Measurements from ENCODE around the gene MLLT10. TPM values are rescaled to one million over a fixed set of nuclear protein-coding genes. Genes with fewer than 3 reads are reported as not detected.

Gene MLLT10
- total RNA-seq, 4 donors from 2014 or later = 40.1 to 57.8 (median 47.5) TPM

DNA sequence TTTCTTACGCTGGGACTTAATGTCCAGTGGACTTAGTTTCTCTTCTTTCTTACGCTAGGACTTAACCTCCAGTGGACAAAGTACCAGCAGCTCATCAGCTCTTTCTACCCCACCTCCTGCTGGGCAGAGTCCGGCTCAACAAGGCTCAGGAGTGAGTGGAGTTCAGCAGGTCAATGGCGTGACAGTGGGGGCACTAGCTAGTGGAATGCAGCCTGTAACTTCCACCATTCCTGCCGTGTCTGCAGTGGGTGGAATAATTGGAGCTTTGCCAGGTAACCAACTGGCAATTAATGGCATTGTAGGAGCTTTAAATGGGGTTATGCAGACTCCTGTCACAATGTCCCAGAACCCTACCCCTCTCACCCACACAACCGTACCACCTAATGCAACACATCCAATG lies 199.7 kb downstream of the MLLT10 start:
- no peak for TF ChIP-seq CTCF (IDR thresholded peaks at IDR 0.05; ENCODE audit: low read depth)

GRCh38 chr10:21737106-21737505 lies 203.1 kb downstream of the MLLT10 start:
- TF ChIP-seq CTCF (IDR thresholded peaks at IDR 0.05; ENCODE audit: low read depth) = no peak

DNA sequence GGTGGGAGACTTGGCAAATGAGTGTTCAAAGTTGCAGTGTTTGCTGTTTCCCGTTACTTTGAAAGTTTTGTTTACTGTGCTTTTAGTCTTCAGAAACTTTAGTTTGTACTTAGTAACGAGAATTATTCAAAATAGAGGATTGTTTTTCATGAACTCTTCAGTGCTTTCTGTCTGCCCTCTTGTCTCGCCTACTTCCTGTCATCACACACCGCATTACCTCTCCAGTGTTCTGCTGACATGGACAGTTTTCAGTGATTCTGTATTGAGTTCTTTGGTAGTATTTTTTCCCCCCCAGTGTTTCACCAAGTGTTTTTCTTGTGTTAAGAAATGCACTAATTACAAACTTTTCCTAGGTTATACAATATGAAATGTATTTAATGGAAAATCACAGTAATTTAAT lies 207.0 kb downstream of the MLLT10 start:
- TF ChIP-seq CTCF (IDR thresholded peaks at IDR 0.05; ENCODE audit: low read depth) = no peak

GRCh38 chr10:21742740-21743412 lies 208.8 kb downstream of the MLLT10 start:
- no peak for TF ChIP-seq CTCF (IDR thresholded peaks at IDR 0.05; ENCODE audit: low read depth)

- no peak for TF ChIP-seq CTCF (IDR thresholded peaks at IDR 0.05; ENCODE audit: low read depth)
These were observed 210.2 kb downstream of the MLLT10 start for GRCh38 chr10:21744223-21744622.

DNA sequence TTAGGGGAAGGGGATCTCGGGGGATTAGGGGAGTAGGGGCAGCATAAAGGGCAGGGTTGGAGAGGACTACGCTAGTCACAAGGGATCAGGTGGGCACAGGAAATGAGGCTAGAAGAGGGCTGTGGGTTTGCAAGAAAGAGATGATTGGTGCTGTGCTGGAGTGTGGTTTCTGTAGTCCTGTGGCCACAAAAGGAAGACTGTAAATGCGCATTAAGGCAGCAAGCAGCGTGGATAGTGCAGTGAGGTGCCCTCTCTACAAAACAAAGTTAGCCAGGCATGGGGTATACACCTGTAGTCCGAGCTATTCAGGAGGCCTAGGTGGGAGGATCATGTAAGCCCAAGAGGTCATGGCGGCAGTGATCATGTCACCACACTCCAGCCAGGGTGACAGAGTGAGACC lies 212.1 kb downstream of the MLLT10 start:
- no peak for TF ChIP-seq CTCF (IDR thresholded peaks at IDR 0.05; ENCODE audit: low read depth)

DNA sequence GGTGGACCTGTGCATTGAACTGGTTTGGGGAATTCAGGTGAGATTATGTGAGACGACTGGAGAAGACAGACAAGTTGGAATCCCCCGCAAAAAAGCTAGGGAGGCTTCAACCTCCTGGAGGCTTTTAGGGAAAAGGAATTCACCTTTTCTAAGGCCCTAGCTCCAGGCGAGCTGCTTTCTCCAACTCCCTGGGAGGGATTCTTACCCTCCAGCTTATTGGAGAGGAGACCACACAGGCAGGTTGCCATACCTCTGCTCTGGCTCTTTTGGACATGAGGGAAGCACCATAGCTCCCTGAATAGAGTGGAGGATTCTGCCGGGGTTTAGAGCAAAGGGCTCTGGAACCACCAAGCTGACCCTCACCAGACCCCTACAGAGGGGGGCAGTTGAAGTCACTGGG lies 213.8 kb downstream of the MLLT10 start:
- TF ChIP-seq CTCF (IDR thresholded peaks at IDR 0.05; ENCODE audit: low read depth) = no peak

Data from subcutaneous adipose tissue (tissue), 4 donors.